Parietal lobe (tissue), 2 donors: Measurements from ENCODE around the gene SMARCD2. TPM values are rescaled to one million over a fixed set of nuclear protein-coding genes. Genes with fewer than 3 reads are reported as not detected.

Source experiments
- small RNA-seq: library from RNA; depleted of rRNA; stranded (forward); fragments of <200 nt; gene quantifications from one replicate; pipeline ENCODE3, GENCODE V24; 2014; ENCODE audit warnings: low replicate concordance
- total RNA-seq: library from RNA; depleted of rRNA; stranded (reverse); fragments of >200 nt; gene quantifications from one replicate; pipeline ENCODE4 v1.2.3, GENCODE V29; 2014

SMARCD2 gene
- 16.6 TPM for total RNA-seq

DNA sequence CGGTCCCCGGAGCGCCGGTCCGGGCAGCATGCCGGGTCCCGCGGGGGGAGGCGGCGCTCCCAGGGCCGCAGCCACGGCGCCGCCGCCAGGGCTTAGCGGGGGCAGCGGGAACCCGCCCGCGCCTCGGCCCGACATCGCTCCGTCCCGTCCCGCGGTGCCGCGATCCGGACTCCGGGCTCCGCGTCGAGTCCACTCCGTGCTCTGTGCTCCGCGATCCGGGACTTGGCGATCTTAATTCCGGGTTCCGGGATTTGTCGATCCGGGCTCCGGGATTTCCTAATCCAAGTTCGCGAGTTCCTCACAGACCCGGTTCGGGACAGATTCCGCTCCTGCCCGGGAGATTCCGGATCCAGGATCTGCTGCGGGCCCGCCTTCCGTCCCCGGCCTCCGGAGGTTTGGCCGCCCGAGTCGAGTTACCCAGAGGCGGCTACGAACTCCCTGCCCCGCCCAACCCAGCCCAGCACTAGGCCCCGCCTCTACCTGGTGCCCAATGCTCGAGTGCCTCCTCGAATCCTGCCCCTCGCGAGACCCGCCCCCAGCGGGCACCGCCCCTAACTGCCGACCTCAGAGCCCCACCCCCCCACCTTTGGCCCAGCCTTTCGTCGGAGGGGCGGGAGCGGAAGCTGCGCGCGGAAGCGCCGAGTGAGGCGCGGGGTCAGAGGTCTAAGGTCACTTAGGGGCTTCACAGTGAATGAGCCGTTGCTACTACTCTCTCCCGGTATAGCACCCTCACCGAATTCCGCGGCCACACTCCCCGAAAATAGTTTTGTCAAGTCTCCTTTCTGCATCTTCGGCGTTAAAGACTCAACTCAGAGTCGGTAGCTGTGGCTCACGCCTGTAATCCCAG lies at the start of gene SMARCD2:
SMARCD2 (minus strand) TSS at position 146 of the 847 bp plus-strand sequence; CDS start at position 135, 11 bp downstream.

DNA sequence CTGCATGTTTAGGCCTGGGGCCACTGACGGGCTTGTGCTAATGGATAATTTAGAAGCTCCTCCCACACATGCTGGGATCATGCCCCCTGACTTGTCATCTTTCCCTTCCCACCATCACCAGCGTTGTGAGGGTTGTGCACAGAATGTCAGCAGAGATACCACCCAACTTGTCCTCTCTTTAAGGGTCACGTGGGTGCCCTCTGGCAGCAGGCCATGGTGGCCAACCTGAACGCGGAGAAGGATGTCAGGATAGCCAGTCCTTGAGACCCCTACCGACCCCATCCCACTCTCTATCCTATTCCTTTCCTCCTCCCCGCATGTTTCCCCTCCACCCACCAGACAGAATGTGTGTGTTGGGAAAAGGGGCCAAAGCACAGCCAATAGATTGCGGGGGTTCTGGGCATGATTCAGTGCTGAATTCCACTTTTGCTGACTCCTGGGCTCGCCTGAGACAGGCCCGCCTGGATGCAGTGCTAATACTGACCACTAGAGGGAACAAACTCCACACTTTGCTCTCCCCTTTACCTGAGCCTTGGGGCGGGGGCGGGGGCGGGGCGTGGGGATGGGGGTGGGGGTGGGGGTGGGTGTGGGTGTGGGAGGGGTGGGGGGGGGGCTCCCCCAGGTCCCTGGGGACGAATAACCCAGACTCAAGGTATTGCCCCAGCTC lies 39.6 kb upstream of the SMARCD2 start, which contains the start of gene GH2:
GH2 (minus strand) TSS at position 10 of the 667 bp plus-strand sequence. CDS start 143 bp downstream, outside the sequence.

GRCh38 chr17:63873577-63873976 lies 31.1 kb upstream of the SMARCD2 start, which contains the start of gene CSH2:
TSS of gene CSH2 (minus strand) at chr17:63873677. CDS start at chr17:63873614, 63 bp downstream.

DNA sequence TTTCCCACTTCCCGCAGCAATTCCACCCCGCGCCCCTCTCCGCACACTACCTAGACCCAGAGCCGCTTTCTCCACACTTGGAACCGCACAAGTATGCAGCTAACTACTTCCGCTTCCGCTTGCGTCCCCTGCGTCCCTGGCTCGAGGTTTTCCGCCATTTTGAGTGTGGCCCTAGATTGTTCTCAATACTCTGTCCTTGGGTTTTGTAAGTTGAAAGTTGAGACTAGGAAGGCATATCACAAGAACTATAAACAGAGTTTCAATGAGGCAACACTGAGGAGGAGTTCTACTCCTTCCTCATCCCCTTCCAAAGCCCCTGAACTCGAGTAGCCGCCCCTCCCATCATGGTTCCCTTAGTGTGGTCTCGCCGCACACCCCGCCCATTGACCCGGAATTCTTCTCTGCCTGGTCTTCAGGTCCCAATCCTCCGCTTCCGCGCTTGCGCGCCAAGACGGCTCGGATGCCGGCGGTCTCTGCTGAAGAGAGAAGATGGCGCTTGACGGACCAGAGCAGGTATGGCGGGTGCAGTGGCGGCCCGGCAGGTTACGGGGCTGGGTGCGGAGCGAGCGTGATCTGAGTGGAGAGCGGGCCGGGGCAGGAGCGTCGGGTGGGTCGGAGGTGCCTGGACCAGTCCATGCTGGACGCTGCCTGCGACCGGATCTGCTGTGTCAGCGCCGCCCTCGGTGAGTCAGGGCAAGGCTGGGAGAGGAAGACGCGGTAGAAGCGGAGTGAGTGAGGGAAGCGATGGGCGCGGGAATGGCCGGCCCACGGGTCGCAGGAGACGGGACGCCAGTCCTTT lies 15.3 kb downstream of the SMARCD2 start, which contains the start of the genes FTSJ3 and PSMC5:
FTSJ3 (minus strand) TSS at position 662 of the 799 bp plus-strand sequence. CDS start 761 bp downstream, outside the sequence.
PSMC5 (plus strand) TSS at position 430 of the 799 bp plus-strand sequence; CDS start at position 490, 60 bp downstream.

Small RNA genes within 50 kb of the gene (small RNA-seq; reads per million reads assigned to genes)
- gene AC040958.1, result not detected

Other genes with a start within 250 kb of the SMARCD2 start
- 7.2 TPM for gene TACO1, start 241.8 kb downstream of the SMARCD2 start, total RNA-seq
- 45.4 TPM for gene MAP3K3, start 220.3 kb downstream of the SMARCD2 start, total RNA-seq
- 31.6 TPM for gene LIMD2, start 142.6 kb downstream of the SMARCD2 start, total RNA-seq
- 64.8 TPM for gene STRADA, start 100.9 kb downstream of the SMARCD2 start, total RNA-seq
- gene CCDC47, start 69.1 kb downstream of the SMARCD2 start, total RNA-seq, result 47.0 TPM
- gene DDX42, start 68.5 kb downstream of the SMARCD2 start, total RNA-seq, result 155 TPM
- gene PSMC5, start 15.3 kb downstream of the SMARCD2 start, total RNA-seq, result 35.4 TPM
- 46.0 TPM for gene FTSJ3, start 15.0 kb downstream of the SMARCD2 start, total RNA-seq
- gene CSH2, start 31.0 kb upstream of the SMARCD2 start, total RNA-seq, result not detected
- not detected for gene GH2, start 39.3 kb upstream of the SMARCD2 start, total RNA-seq
- not detected for gene CSH1, start 53.9 kb upstream of the SMARCD2 start, total RNA-seq
- not detected for gene CSHL1, start 68.6 kb upstream of the SMARCD2 start, total RNA-seq
- not detected for gene GH1, start 76.2 kb upstream of the SMARCD2 start, total RNA-seq
- gene CD79B, start 89.6 kb upstream of the SMARCD2 start, total RNA-seq, result 0.63 TPM
- not detected for gene SCN4A, start 130.2 kb upstream of the SMARCD2 start, total RNA-seq
- gene PRR29, start 155.7 kb upstream of the SMARCD2 start, total RNA-seq, result 1.9 TPM
- 6.6 TPM for gene ICAM2, start 177.9 kb upstream of the SMARCD2 start, total RNA-seq